Fibroblast of skin of left biceps (primary cell): ENCODE measurements around the gene KHDRBS1.
"Not testable (repeated sequence)": the region's sequence is repeated elsewhere in the genome, so short reads cannot be mapped to it uniquely, and the experiment has no call there.

Experiments
- DNase-seq, 2 experiments: peaks; one replicate each; pipeline ENCODE4 v3.0.0-alpha.2; 2013; ENCODE audit warnings: low read depth in 2 of 2

KHDRBS1 gene

DNA sequence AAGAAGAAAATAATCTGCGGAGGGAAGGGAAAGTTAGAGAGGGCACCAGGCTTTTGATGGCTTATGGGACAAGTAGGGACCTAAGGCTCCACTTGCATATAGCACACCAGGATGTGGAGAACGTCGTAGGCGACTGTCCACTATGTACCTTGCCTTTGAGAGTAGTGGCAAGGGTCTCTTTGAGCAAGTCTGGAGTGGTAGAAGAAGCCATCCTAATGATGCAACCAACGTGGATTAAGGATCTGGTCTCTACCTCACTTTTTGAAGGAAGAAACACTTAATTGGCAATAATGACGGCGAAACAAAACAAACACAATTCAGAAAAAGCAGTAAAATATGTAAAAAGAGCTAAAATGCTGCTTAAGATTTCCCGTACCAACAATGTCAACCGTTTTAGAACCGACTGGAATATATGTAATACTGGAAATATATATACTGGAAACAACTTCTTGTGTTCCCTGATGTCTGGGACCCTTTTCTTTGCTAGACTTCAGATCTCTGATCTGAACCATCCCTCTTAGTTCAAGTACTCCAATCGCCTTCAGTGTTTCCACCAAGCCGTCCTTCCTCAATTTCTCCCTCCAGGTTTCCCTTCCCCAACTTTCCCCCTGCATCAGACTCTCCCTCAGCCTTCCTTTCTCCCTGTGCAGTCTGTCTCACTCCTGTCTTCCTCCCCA, 821 bp upstream of the KHDRBS1 start:
- DNase-seq, result no peak

DNA sequence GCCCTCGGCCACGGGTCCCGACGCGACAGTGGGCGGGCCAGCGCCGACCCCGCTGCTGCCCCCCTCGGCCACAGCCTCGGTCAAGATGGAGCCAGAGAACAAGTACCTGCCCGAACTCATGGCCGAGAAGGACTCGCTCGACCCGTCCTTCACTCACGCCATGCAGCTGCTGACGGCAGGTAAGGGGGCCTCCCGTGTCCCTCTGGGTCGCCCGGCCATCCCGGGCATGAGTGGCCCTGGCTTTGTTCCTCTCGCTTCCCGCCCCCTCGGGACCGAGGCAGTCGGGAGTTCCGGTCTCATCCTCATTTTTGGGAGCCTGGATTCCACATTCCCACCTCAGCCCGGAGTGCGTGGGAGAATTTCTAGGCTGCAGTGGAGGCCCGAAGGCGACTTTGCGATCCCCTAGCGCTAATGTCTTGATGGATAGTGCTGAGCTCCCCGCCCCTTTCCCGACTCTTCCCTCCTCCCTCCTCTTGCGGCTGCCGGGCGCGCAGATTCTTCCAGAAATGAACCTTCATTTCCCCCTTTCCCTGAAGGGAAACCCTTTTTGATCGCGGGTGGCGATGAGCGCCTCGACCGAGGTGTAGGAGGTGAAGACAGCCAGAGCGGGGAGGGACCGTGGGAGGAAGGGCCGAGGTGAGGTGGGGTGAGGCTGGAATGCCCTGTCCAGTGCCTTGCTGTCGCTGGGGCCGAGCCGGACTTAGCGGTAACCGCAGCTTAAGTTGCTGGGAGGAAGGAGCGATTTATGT, 705 bp downstream of the KHDRBS1 start:
- DNase-seq, result no peak

- DNase-seq, result no peak
These were observed 1.2 kb downstream of the KHDRBS1 start for GRCh38 chr1:32014948-32015273.

DNA sequence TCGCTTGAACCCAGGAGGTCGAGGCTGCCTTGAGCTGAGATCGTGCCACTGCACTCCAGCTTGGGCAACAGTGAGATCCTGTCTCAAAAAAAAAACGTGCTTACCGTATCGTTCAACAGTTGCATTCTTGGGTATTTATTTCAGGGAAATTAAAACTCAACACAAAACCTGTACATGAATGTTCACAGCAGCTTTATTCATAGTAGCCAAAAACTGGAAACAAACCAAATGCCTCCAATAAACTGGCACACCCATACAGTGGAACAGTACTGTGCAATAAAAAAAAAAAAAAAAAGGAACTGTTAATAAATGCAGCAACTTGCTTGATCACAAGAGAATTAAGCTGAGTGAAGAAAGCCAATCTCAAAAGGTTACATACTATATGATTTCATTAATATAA, 6.7 kb downstream of the KHDRBS1 start:
- DNase-seq, result no peak

DNA sequence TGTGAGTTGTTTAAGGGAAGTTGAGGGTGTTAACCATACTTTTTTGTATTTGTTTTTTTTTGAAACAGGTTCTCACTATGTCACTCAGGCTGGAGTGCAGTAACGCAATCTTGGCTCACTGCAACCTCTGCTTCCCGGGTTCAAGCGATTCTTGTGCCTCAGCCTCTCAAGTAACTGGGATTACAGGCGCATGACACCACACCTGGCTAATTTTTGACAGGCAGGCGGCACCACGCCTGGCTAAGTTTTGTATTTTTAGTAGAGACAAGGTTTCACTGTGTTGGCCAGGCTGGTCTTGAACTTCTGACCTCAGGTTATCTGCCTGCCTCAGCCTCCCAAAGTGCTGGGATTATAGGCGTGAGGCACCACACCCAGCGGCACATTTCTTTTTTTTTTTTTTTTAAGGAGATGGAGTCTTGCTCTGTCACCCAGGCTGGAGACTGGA, 7.9 kb downstream of the KHDRBS1 start:
- DNase-seq, result not testable (repeated sequence)

DNA sequence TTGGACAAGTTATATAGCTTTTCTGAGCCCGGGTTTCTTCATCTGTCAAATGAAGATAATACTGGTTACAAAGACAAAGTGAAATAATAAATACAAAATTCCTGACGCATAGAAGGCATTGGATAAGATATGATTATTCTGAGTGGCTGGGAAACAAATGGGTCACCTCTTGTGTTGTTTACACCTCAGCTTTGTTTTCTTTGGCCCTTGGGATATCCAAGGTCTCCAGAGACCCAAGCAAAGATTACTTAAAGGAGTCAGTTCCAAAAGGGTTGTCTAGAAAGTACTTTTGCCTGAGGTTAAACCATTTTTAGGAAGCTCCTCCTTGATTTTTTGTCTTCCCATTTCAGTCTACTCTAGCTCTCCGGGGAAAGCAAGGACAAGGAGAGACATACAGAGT, 9.7 kb downstream of the KHDRBS1 start:
- DNase-seq, result no peak

DNA sequence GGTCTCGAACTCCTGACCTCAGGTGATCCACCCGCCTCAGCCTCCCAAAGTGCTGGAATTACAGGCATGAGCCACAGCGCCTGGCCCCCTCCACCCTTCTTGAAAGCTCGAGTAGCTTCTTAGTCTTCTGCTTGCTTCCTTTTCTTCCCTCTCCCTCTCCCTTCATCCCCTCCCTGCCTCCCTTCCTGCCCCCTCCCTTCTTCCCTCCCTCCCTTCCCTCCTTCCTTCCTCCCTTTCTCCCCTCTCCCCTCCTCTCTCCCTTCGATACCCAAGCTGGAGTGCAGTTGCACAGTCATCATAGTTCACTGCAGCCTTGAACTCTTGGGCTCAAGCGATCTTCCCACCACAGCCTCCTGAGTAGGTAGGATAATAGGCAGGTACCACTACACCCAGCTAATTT, 11.8 kb downstream of the KHDRBS1 start:
- no peak for DNase-seq

- DNase-seq, result no peak
These were observed 15.1 kb downstream of the KHDRBS1 start for GRCh38 chr1:32028746-32029145.

- peak; percentile 42 to 54 for DNase-seq
These were observed 18.1 kb downstream of the KHDRBS1 start for GRCh38 chr1:32031578-32032274.

- DNase-seq, result no peak
These were observed 18.6 kb downstream of the KHDRBS1 start for GRCh38 chr1:32032275-32032615.

- no peak for DNase-seq
These were observed 21.5 kb downstream of the KHDRBS1 start for GRCh38 chr1:32035119-32035518.

GRCh38 chr1:32040711-32041110, 27.0 kb downstream of the KHDRBS1 start:
- DNase-seq, result no peak

DNA sequence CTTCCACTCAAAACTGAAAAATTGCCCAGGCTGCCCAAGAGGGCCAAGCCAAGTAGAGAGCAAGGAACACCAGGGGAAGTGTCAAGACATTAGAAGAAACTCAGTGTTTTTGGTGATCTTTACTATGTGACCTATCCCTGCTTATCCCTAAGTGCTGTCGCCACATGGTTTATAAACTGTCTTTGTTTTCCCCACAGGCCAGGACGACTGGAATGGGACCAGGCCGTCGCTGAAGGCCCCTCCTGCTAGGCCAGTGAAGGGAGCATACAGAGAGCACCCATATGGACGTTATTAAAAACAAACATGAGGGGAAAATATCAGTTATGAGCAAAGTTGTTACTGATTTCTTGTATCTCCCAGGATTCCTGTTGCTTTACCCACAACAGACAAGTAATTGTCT, 28.7 kb downstream of the KHDRBS1 start:
- no peak for DNase-seq

DNA sequence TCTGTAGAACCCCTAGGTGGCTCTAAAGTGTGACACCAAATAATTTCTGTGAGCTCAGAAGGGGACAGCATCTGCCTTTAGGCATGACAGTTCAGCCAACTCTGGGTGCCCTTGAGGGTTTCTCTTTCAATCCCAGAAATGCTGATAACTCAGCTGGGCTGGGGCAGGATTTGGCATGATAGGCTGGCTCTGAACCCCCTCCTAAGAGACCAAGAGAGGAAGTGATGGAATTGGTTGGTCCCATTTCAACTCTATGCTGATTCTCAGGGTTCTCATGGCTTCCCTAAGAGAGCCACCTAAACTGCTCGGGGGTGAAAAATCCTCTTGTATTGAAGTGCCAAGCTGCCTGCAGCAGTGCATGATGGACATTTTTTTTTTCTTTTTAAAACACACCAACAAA, 30.6 kb downstream of the KHDRBS1 start:
- DNase-seq, result no peak

- DNase-seq, result no peak
These were observed 32.1 kb downstream of the KHDRBS1 start for GRCh38 chr1:32045772-32046171.

DNA sequence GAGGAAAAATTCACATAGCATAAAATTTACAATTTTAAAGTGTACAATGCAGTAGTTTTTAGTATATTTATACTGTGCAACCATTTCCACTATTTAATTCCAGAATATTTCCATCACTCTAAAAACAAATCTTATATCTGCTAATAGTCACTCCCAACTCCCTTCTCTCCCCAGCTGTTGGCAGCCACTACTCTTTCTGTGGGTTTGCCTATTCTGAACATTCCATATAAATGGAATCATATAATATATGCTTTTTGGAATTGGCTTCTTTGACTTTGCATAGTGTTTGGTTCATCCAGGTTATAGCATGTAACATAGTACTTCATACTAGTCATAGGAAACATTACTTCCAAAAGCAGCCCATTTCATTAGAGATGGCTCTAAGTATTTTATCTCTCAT, 34.0 kb downstream of the KHDRBS1 start:
- no peak for DNase-seq

DNA sequence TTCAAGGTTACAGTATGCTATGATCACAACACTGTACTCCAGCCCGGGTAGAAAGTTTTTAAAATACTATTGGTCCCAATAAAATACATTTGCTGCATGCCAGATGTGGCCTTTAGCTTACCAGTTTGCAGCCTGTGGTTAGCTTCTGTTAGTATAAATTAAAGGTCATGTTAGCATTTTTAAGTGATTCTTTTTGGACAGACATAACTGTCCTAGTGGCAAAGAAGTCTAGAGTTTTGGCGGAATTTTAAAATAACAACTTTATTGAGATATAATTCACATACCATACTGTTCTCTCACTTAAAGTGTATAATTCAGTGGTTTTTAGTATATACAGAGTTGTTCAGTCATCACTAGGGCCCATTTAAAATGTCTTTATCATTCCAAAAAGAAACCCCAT, 34.8 kb downstream of the KHDRBS1 start:
- no peak for DNase-seq

- no peak for DNase-seq
These were observed 38.0 kb downstream of the KHDRBS1 start for GRCh38 chr1:32051706-32052105.

- no peak for DNase-seq
These were observed 39.2 kb downstream of the KHDRBS1 start for GRCh38 chr1:32052887-32053286.

- no peak for DNase-seq
These were observed 41.7 kb downstream of the KHDRBS1 start for GRCh38 chr1:32055416-32055815.

- no peak for DNase-seq
These were observed 42.9 kb downstream of the KHDRBS1 start for GRCh38 chr1:32056598-32056997.

DNA sequence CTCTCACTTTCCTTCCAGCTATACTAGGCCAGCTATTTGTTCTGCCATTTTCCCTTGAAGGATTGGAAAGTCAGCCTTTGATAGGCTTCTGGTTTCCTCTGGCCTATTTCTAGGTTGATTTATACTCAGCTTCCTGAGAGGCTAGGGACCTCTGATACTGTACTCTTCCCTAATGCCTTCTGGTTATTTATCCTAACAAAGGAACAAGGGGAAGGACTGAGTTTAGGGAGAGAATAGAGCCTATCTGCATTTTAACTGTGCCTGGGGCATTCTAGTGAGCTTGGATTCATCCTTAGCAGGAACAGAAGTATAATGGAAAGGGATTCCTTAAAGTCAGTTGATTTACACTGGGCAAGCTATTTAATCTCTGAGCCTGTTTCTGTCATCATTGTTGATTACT, 47.2 kb downstream of the KHDRBS1 start:
- no peak for DNase-seq

DNA sequence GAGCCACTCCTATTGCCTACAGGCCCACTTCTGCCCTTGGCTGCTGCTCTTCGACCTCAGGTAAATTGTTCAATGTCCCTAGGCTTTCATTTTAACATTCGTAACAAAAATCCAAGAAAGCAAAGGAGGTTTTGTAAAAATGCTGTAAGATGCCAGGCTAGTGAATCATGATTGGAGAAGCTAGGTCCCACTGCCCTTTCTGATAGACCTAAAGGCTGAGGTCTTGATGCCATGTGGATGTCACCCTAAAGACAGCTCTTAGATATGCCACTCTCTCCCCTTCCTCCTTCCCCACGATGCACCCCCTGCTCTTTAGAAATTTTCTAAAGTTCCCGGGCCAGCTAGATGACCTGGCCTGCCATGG, 49.2 kb downstream of the KHDRBS1 start:
- no peak for DNase-seq
